Measurements from ENCODE around the gene VWA5B1. TPM values are rescaled to one million over a fixed set of nuclear protein-coding genes. Genes with fewer than 3 reads are reported as not detected.

Gene VWA5B1
- polyA plus RNA-seq, 4 donors, result 0.91 to 1.6 (median 1.3) TPM

- DNase-seq (ENCODE audit: low read depth in 4 of 4, low spot score in 3 of 4), result no peak
Observed at GRCh38 chr1:20344738-20345137, 54.1 kb downstream of the VWA5B1 start.

GRCh38 chr1:20345419-20345818 lies 54.7 kb downstream of the VWA5B1 start:
- DNase-seq (ENCODE audit: low read depth in 4 of 4, low spot score in 3 of 4), result no peak

GRCh38 chr1:20346433-20346832 lies 55.8 kb downstream of the VWA5B1 start:
- no peak for DNase-seq (ENCODE audit: low read depth in 4 of 4, low spot score in 3 of 4)

GRCh38 chr1:20347699-20348098 lies 57.0 kb downstream of the VWA5B1 start:
- no peak for DNase-seq (ENCODE audit: low read depth in 4 of 4, low spot score in 3 of 4)

- no peak for DNase-seq (ENCODE audit: low read depth in 4 of 4, low spot score in 3 of 4)
Observed at GRCh38 chr1:20348326-20348915, 57.7 kb downstream of the VWA5B1 start.

- no peak for DNase-seq (ENCODE audit: low read depth in 4 of 4, low spot score in 3 of 4)
Observed at GRCh38 chr1:20349561-20349960, 58.9 kb downstream of the VWA5B1 start.

GRCh38 chr1:20349971-20350370 lies 59.3 kb downstream of the VWA5B1 start:
- no peak for DNase-seq (ENCODE audit: low read depth in 4 of 4, low spot score in 3 of 4)

- DNase-seq (ENCODE audit: low read depth in 4 of 4, low spot score in 3 of 4), result no peak
Observed at GRCh38 chr1:20350421-20350820, 59.7 kb downstream of the VWA5B1 start.

- DNase-seq (ENCODE audit: low read depth in 4 of 4, low spot score in 3 of 4), result no peak
Observed at GRCh38 chr1:20351911-20352701, 61.4 kb downstream of the VWA5B1 start.

GRCh38 chr1:20353836-20354235 lies 63.2 kb downstream of the VWA5B1 start:
- DNase-seq (ENCODE audit: low read depth in 4 of 4, low spot score in 3 of 4), result no peak

- no peak for DNase-seq (ENCODE audit: low read depth in 4 of 4, low spot score in 3 of 4)
Observed at GRCh38 chr1:20354610-20355009, 63.9 kb downstream of the VWA5B1 start.

GRCh38 chr1:20355101-20355827 lies 64.6 kb downstream of the VWA5B1 start:
- DNase-seq (ENCODE audit: low read depth in 4 of 4, low spot score in 3 of 4), result no peak

GRCh38 chr1:20355828-20356735 lies 65.4 kb downstream of the VWA5B1 start:
- DNase-seq (ENCODE audit: low read depth in 4 of 4, low spot score in 3 of 4), result no peak

- no peak for DNase-seq (ENCODE audit: low read depth in 4 of 4, low spot score in 3 of 4)
Observed at GRCh38 chr1:20356850-20357459, 66.3 kb downstream of the VWA5B1 start.

GRCh38 chr1:20357796-20358195 lies 67.1 kb downstream of the VWA5B1 start:
- DNase-seq (ENCODE audit: low read depth in 4 of 4, low spot score in 3 of 4), result no peak

- DNase-seq (ENCODE audit: low read depth in 4 of 4, low spot score in 3 of 4), result peak in 1 of 4 donors; percentile 22
Observed at GRCh38 chr1:20358761-20359263, 68.1 kb downstream of the VWA5B1 start.

GRCh38 chr1:20359451-20360330 lies 69.0 kb downstream of the VWA5B1 start:
- no peak for DNase-seq (ENCODE audit: low read depth in 4 of 4, low spot score in 3 of 4)

GRCh38 chr1:20361401-20361800 lies 70.7 kb downstream of the VWA5B1 start:
- no peak for DNase-seq (ENCODE audit: low read depth in 4 of 4, low spot score in 3 of 4)

GRCh38 chr1:20361805-20362381 lies 71.2 kb downstream of the VWA5B1 start:
- no peak for DNase-seq (ENCODE audit: low read depth in 4 of 4, low spot score in 3 of 4)

Data from right renal pelvis (tissue), 4 donors.